Heart right ventricle (tissue), 16 donors: ENCODE data around the gene PTGER3. TPM values are rescaled to one million over a fixed set of nuclear protein-coding genes. Genes with fewer than 3 reads are reported as not detected.
"Not testable (repeated sequence)": the region's sequence is repeated elsewhere in the genome, so short reads cannot be mapped to it uniquely, and the experiment has no call there.

Source experiments
- ATAC-seq, 8 donors: fragments of 200-7000 bp; cut with Tn5 transposase; one replicate each; pipeline ENCODE4 v1.9.1; 2020; ENCODE audit warnings: mild to moderate bottlenecking in 8 of 8, moderate library complexity in 8 of 8, moderate number of reproducible peaks in 1 of 8
- DNase-seq, 2 donors: peaks; one replicate each; pipeline ENCODE4 v3.0.0-alpha.2; 2020
- H3K27ac ChIP-seq, 10 donors: fragments of 200-600 bp; sonication (generic) in 2 of 10; one replicate each; pipeline versions ENCODE4 v1.5.0 to v1.8.0; 2020 to 2022; ENCODE audit warnings: mild to moderate bottlenecking in 3 of 10
- H3K27me3 ChIP-seq, 7 donors: fragments of 200-600 bp; one replicate each; pipeline ENCODE4 v1.8.0; 2021 to 2022; ENCODE audit warnings: mild to moderate bottlenecking in 2 of 7
- H3K36me3 ChIP-seq, 9 donors: fragments of 200-600 bp; sonication (generic) in 1 of 9; one replicate each; pipeline versions ENCODE4 v1.5.0 to v1.8.0; 2020 to 2022; ENCODE audit warnings: mild to moderate bottlenecking in 2 of 9
- H3K4me1 ChIP-seq, 9 donors: fragments of 200-600 bp; sonication (generic) in 1 of 9; one replicate each; pipeline versions ENCODE4 v1.5.0 to v1.8.0; 2020 to 2022; ENCODE audit warnings: mild to moderate bottlenecking in 4 of 9
- H3K4me3 ChIP-seq, 10 donors: fragments of 200-600 bp; sonication (generic) in 2 of 10; one replicate each; pipeline versions ENCODE4 v1.5.0 to v1.8.0; 2020 to 2022; ENCODE audit warnings: mild to moderate bottlenecking in 7 of 10, moderate library complexity in 2 of 10
- H3K9me3 ChIP-seq, 11 donors: fragments of 200-600 bp in 10 of 11; sonication (generic) in 2 of 11; one replicate each; pipeline versions ENCODE4 v1.5.0 to v1.8.0; 2013 to 2022; ENCODE audit warnings: mild to moderate bottlenecking in 2 of 11, control low read depth in 1 of 11, moderate library complexity in 1 of 11
- WGBS, 2 donors: extraction: QIAGEN DNeasy Blood & Tissue Kit; methylation state at CpG; one replicate each; pipeline ENCODE4 v1.1.7; 2013; ENCODE audit warnings: inconsistent platforms in 1 of 2; 5-methylcytosine and 5-hydroxymethylcytosine counted together
- intact Hi-C, 10 donors: fragments of 100-400 bp; cut with DNase I; formaldehyde crosslinking; loops; one replicate each; pipeline versions ENCODE4 v1.11.1 to v1.14.2; 2022
- polyA plus RNA-seq, 2 donors: library from polyadenylated mRNA; stranded (reverse); fragments of 200-250 nt; gene quantifications; one replicate each; pipeline ENCODE4 v1.2.3, GENCODE V29; 2013
- total RNA-seq, 10 donors: library from RNA; stranded (reverse); fragmentation: NEBNext Ultra II Directional in 3 of 10; extraction: Animal tissue kit (Norgen Biotek cat#: 25700) in 3 of 10; gene quantifications; one replicate each; pipeline versions ENCODE4 v1.2.1 to v1.2.4, GENCODE V29; 2021 to 2023
- TF ChIP-seq, protein P1 (sequence below), 9 donors: fragments of 200-600 bp; sonication (generic) in 2 of 9; IDR thresholded peaks; one replicate each; pipeline versions ENCODE4 v1.5.0 to v1.8.0; 2021 to 2022; ENCODE audit warnings: antibody characterized with exemption in 9 of 9, mild to moderate bottlenecking in 5 of 9, moderate library complexity in 1 of 9
- donor health status: Arrhythmogenic right ventricular cardiomyopathy.
- donor health status: ischemic (EF 13 %, LVEDD 7.1; RV severe dilation, severe dysfunction).
- donor health status: healthy with polysubstance abuse.
- donor health status: DM: no; HTN: yes; CAD: no.
- donor health status: DM: no; HTN: no; CAD: no.
- donor health status: ischemic (EF 25% LVEDD 6.9; RV normal size, moderate dysfunction).
- donor health status: ischemic (EF 25% LVEDD 5.7; RV mildly dilated, moderate dysfunction).
- donor health status: healthy.
- donor health status: DM: yes; HTN: yes; CAD: no.
- donor health status: Ischemic cardiomyopathy.
- donor health status: ischemic (EF 35%, LVEDD 5.7; RV mildly dilated, moderate dysfunction).
- donor health status: nonischemic (EF 11% LVEDD 7.7; RV severe dilation, severe dysfunction).
- donor health status: DM: yes; HTN: yes; CAD: no.
- donor health status: PGD.
- donor health status: ischemic (EF 29% LVEDD 5.4; RV normal size, mild dysfunction).
- donor health status: nonischemic (EF 23%, LVEDD 6.1; RV moderate dilation, normal function).

Gene PTGER3
- total and polyA plus RNA-seq, 12 donors: 0.11 to 4.6 (median 1.0) TPM

DNA sequence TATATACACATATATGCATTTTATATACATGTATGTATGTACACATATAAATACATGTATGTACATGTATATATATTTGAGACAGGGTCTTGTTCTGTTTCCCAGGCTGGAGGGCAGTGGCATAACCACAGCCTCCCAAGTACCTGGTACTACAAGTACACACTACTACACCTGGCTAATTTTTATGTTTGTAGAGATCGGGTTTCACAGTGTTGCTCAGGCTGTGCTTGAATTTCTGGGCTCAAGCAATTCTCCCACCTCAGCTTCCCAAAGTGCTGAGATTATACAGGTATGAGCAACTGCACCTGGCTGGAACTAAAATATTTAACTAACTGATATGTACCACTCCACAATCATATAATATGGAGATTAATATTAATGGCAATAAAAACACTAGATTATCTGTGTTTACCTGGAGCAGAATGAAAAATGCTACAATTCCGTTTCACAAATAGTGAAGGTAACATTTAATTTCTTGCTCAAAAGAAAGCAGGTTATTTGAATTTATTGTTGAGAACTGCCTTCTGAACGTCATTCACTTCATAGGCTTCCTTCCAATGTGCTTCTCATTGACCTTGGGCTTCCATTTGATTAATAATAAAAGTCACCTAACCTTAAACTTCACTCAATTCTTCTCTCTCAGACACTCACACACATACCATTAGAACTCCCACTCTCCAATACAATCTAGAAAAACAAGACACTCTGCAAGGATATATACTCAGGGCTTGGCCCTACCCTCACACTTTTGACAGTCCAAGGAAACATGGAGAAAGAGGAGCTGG is 57.0 kb downstream of the PTGER3 start:
- ATAC-seq: no peak
- H3K4me3 ChIP-seq: no peak overlapping the region
- H3K36me3 ChIP-seq: no peaks in the 10 kb centered on the region
- intact Hi-C loops: no loop called here
- H3K4me1 ChIP-seq: no peaks in the 10 kb centered on the region
- TF ChIP-seq, protein P1, sequence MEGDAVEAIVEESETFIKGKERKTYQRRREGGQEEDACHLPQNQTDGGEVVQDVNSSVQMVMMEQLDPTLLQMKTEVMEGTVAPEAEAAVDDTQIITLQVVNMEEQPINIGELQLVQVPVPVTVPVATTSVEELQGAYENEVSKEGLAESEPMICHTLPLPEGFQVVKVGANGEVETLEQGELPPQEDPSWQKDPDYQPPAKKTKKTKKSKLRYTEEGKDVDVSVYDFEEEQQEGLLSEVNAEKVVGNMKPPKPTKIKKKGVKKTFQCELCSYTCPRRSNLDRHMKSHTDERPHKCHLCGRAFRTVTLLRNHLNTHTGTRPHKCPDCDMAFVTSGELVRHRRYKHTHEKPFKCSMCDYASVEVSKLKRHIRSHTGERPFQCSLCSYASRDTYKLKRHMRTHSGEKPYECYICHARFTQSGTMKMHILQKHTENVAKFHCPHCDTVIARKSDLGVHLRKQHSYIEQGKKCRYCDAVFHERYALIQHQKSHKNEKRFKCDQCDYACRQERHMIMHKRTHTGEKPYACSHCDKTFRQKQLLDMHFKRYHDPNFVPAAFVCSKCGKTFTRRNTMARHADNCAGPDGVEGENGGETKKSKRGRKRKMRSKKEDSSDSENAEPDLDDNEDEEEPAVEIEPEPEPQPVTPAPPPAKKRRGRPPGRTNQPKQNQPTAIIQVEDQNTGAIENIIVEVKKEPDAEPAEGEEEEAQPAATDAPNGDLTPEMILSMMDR (IDR thresholded peaks at IDR 0.05): no peak
- H3K9me3 ChIP-seq: no peaks in the 10 kb centered on the region
- DNase-seq: no peak
- no peak overlapping the region for H3K27ac ChIP-seq
- WGBS, 2 donors: 70 to 80% methylated on average over 3 of the region's 3 CpGs
- H3K27me3 ChIP-seq: peaks cover 0 to 9% (median 0%) of the 10 kb centered on the region in 7 donors

DNA sequence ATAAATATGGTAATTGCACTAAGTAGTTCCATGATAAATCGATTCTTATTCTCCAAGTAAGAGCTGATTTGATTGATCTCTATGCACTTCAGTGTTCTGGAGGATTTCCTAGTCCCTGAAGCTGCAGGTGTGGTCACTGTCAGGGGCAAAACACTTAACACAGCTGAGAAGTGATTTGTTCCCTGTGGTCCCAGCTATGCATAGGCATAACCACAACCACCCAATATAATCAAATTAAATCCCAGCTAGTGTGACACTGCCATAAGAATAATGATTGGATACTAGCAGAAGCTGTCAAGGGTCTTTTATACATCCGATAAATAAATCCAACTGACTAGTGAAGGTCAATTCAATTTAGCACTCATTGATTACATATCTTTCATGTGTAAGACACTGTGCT is 60.1 kb downstream of the PTGER3 start:
- no peak for DNase-seq
- Histone ChIP-seq H3K4me1 (no peaks in the 10 kb centered on the region), H3K27ac (no peak overlapping the region), H3K9me3 (no peaks in the 10 kb centered on the region), H3K36me3 (no peaks in the 10 kb centered on the region), H3K4me3 (no peak overlapping the region), H3K27me3 (peaks cover 0 to 7% (median 0%) of the 10 kb centered on the region in 7 donors)
- ATAC-seq: no peak
- 82 to 86% methylated on average over 2 of the region's 2 CpGs for WGBS, 2 donors
- TF ChIP-seq, protein P1 (IDR thresholded peaks at IDR 0.05): no peak
- intact Hi-C loops: no loop called here

DNA sequence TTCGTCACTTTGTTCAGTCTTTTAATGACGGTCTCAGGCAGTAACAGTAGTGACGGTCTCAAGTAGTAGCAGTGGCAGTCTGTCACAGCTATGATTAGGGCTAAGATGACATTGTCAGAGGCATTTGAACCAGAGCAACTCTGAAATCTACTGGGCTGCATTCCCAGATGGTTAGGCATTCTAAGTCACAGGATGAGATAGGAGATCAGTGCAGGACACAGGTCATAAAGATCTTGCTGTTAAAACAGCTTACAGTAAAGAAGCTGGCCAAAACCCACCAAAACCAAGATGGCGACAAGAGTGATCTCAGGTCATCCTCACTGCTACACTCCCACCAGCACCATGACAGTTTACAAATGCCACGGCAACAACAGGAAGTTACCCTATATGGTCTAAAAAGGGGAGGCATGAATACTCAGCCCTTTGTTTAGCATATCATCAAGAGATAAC is 61.8 kb downstream of the PTGER3 start:
- DNase-seq, H3K27me3 ChIP-seq, intact Hi-C loops, H3K4me1 ChIP-seq, H3K36me3 ChIP-seq, H3K9me3 ChIP-seq, H3K4me3 ChIP-seq, ATAC-seq, H3K27ac ChIP-seq: not testable (repeated sequence)
- 76 to 78% methylated on average over 5 of the region's 5 CpGs for WGBS, 2 donors

DNA sequence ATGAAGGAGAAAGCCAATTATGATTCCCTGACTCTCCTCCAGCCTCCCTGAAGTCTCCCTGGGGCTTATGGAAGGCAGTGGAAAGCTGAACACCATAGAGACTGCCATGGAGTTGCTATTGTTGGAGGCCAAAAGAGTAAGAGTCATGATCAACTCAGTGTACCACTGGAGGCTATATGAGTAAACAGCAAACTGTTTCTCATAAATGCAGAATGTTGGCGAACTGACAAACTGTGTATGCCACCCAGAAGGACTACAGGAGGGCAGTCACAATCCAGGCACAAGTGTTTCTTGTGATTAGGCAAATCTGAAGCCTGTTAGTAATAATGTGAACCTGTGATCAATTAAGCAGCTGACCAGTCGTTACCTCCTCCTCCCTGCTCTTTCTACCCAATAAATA is 62.3 kb downstream of the PTGER3 start:
- H3K4me3 ChIP-seq, H3K9me3 ChIP-seq, H3K27ac ChIP-seq, ATAC-seq, H3K4me1 ChIP-seq, H3K27me3 ChIP-seq, H3K36me3 ChIP-seq, intact Hi-C loops, DNase-seq: not testable (repeated sequence)
- WGBS, 2 donors: 86 to 90% methylated on average over 2 of the region's 2 CpGs

DNA sequence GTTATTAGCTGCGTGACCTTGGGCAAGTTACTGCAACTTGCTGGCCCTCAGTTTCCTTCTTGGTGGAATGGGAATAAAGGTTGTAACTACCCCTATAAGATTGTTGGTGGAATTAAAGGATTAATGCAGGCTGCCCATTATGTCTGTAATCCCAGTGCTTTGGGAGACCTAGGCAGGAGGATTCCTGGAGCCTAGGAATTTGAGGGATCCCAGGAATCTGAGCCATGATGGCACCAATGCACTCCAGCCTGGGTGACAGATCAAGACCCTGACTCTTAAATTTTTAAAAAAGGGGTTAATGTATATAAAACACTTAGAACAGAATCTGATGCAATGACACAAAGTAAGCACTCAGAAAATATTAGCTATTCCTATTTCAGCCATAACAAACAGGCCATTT is 67.3 kb downstream of the PTGER3 start:
- intact Hi-C loops: no loop called here
- ATAC-seq (no peak), DNase-seq (no peak)
- no peaks in the 10 kb centered on the region for H3K9me3 ChIP-seq
- H3K4me3 ChIP-seq: no peak overlapping the region
- H3K36me3 ChIP-seq: no peaks in the 10 kb centered on the region
- H3K27me3 ChIP-seq: peaks cover 0 to 7% (median 0%) of the 10 kb centered on the region in 7 donors
- H3K27ac ChIP-seq: no peak overlapping the region
- 82 to 93% methylated on average over 1 of the region's 1 CpG for WGBS, 2 donors
- peaks cover 0 to 13% (median 0%) of the 10 kb centered on the region in 9 donors for H3K4me1 ChIP-seq
- TF ChIP-seq, protein P1 (IDR thresholded peaks at IDR 0.05): no peak
